ENCODE measurements around the gene LRP6.

LRP6 gene

DNA sequence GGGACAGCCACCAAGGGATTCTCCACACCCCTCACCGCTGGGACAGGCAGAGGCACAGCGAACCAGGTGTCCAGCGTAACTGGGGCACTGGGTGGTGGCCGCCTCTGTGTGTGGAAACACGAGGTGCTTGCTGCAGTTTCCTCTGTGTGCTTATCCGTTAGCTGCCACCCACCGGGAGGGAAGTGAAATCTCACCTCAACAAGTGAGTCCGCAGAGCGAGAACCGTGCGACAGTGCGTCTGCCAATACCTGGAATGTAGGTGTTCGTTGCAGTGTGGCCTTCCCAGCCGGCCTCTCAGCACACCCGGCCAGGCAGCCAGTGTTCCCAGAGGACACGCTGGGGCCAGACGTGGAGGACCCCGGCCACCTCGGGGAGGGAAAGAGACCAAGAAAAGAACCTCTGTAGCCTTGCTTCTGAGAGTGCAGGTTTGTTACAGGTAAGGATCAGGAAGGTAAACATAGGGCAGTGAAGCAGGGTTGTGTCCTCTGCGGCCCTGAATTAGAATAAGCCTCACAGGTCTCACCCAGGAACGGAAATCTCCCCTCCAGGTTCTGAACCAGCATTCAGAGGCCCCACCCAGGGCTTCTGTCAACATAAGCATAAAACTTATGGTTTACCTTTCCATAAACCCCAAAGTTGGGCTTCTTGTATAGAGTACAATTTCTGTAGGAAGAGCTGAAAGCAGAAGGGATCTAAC lies 194.6 kb downstream of the LRP6 start:
- no peak for DNase-seq (ENCODE audit: low read depth in 2 of 2)

DNA sequence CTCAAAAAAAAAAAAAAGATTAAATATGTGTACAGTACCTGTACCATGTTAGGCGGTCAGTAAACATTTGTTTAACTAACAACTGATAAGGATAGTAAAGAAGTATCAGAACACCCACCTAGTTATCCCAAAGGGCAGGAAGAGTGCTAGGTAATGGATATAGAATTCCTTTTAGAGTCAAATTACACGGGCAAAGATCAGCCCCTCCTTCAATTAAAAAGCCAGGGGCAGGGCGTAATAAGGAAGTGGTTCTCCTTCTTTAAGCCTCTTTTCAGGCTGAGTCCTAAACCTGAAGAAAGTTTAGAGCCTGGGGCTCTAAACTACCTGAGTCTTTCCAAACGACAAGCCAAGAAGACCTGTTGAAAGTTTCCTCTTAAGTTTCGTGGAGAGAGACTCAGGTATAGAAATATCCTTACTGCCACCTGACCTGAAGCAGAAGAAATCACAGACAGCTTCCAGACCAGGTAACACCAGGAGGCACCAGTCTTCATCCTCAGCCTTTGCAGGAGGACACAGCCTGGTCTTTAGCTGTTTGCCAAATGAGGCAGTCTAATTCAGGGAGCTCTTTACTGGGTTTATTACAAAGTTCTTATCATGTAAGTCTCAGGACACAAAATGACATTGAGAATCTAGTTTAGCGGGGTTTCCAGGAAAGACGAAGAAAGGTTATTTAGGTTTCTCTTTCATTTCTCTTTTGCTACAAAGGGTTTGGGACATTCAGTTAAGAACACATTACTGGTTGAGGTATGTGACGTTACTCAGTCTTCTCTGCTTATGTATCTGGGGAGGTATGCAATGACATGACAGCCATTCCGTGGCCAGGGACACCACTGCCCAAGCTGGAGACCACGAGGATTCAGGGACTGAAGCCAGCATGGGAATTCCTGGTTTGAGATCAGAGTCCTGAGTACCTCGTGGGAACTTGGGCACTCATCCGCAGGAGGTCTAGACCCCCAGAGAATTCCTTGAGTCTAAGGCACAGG lies 195.9 kb downstream of the LRP6 start, which contains the start of gene BCL2L14:
TSS of gene BCL2L14 (plus strand) at position 266 of the 983 bp plus-strand sequence. CDS start 8,367 bp downstream, outside the sequence.
- no peak for DNase-seq (ENCODE audit: low read depth in 2 of 2)

DNA sequence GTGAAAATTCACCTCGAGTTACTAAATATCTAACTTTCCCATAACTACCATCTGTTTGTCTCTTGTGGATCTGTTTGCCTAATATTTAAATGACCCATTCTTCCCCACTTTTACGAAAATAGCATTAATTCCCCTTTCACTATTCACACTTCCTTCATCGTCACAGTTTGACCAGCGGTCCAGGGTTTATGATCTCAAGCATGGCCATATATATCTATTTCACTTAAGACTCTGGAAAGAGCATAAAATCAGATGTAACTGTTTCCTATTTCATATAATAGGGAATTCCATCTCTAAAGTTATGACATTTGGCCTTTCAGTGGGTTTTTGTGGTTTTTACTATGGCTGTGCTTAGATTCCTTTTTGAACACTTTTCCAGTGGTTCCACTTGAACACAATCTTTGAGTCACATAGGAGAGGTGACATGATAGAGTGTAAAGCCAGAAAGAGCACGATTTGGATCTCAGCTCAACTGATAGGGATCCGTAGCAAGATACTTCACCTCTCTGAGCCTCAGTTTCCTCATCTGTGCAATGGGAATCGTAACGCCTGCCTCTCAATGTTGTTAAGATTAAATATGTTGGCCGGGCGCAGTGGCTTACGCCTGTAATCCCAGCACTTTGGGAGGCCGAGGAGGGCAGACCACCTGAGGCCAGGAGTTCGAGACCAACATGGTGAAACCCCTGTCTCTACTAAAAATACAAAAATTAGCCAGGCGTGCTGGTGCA lies 196.9 kb downstream of the LRP6 start:
- DNase-seq (ENCODE audit: low read depth in 2 of 2), result no peak

DNA sequence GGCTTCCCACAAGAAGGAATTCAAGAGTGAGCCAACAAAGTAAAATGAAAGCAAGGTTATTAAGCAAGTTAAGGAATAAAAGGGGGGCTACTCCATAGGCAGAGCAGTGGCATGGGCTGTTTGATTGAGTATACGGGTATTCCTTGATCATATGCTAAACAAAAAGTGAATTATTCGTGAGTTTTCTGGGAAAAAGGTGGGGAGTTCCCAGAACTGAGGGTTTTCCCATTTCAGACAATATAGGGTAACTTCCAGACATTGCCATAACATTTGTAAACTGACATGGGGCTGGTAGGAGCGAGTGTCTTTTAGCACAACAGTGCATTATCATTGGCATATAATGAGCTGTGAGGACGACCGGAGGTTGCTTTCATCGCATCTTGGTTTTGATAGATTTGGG lies 198.1 kb downstream of the LRP6 start:
- no peak for DNase-seq (ENCODE audit: low read depth in 2 of 2)
